Stimulated activated CD4-positive, alpha-beta T cell treated with anti-CD3 and anti-CD28 coated beads, Interleukin-4, amount 100 ng/mL, for 4 hours (primary cell): ENCODE measurements around the gene SLX4IP.

Experiments used
- DNase-seq, 2 experiments: peaks; one replicate each; pipeline ENCODE4 v3.0.0-alpha.2; 2020

Gene SLX4IP

GRCh38 chr20:10639077-10639736 is 204.1 kb downstream of the SLX4IP start:
- no peak for DNase-seq

GRCh38 chr20:10639737-10640556 is 204.8 kb downstream of the SLX4IP start:
- DNase-seq, result no peak

- DNase-seq, result no peak
These were observed 205.8 kb downstream of the SLX4IP start for GRCh38 chr20:10640897-10641296.

GRCh38 chr20:10641467-10641866 is 206.4 kb downstream of the SLX4IP start:
- DNase-seq, result no peak

- DNase-seq, result no peak
These were observed 206.8 kb downstream of the SLX4IP start for GRCh38 chr20:10641893-10642292.

GRCh38 chr20:10642856-10643559 is 207.9 kb downstream of the SLX4IP start:
- DNase-seq, result no peak

GRCh38 chr20:10643560-10643873 is 208.4 kb downstream of the SLX4IP start:
- DNase-seq, result no peak

- DNase-seq, result no peak
These were observed 209.5 kb downstream of the SLX4IP start for GRCh38 chr20:10644458-10645204.

GRCh38 chr20:10645205-10645570 is 210.1 kb downstream of the SLX4IP start:
- DNase-seq, result no peak

GRCh38 chr20:10646006-10646405 is 210.9 kb downstream of the SLX4IP start:
- no peak for DNase-seq

- no peak for DNase-seq
These were observed 211.8 kb downstream of the SLX4IP start for GRCh38 chr20:10646886-10647420.

- no peak for DNase-seq
These were observed 212.4 kb downstream of the SLX4IP start for GRCh38 chr20:10647471-10647870.

GRCh38 chr20:10647909-10648308 is 212.8 kb downstream of the SLX4IP start:
- no peak for DNase-seq

GRCh38 chr20:10648651-10649050 is 213.5 kb downstream of the SLX4IP start:
- DNase-seq, result no peak

- no peak for DNase-seq
These were observed 214.1 kb downstream of the SLX4IP start for GRCh38 chr20:10649080-10649796.

- DNase-seq, result no peak
These were observed 214.7 kb downstream of the SLX4IP start for GRCh38 chr20:10649797-10650160.

- no peak for DNase-seq
These were observed 216.3 kb downstream of the SLX4IP start for GRCh38 chr20:10651227-10651990.

GRCh38 chr20:10652185-10652584 is 217.1 kb downstream of the SLX4IP start:
- no peak for DNase-seq

- no peak for DNase-seq
These were observed 217.7 kb downstream of the SLX4IP start for GRCh38 chr20:10652660-10653261.

- no peak for DNase-seq
These were observed 218.6 kb downstream of the SLX4IP start for GRCh38 chr20:10653599-10654249.

- DNase-seq, result no peak
These were observed 219.1 kb downstream of the SLX4IP start for GRCh38 chr20:10654250-10654610.
